H9 (cell line): ENCODE data around the gene PTCH1. TPM values are rescaled to one million over a fixed set of nuclear protein-coding genes. Genes with fewer than 3 reads are reported as not detected.

ENCODE experiments used
- DNase-seq: peaks from one replicate; pipeline ENCODE4 v3.0.0-alpha.2; 2017
- H2AFZ ChIP-seq: one replicate; pipeline ENCODE4 v1.6.1; 2013; ENCODE audit warnings: mild to moderate bottlenecking, low read length, control low read depth, moderate library complexity
- H2AK5ac ChIP-seq: 2 replicates; pipeline ENCODE4 v1.6.1; 2013; ENCODE audit warnings: low read length, control low read depth, mixed read lengths; ENCODE audit not compliant: insufficient read length
- H2BK120ac ChIP-seq: one replicate; pipeline ENCODE4 v1.6.1; 2013; ENCODE audit warnings: low read depth, mild to moderate bottlenecking, low read length, control low read depth, inconsistent platforms; ENCODE audit not compliant: poor library complexity, severe bottlenecking
- H2BK12ac ChIP-seq: 2 replicates; pipeline ENCODE4 v1.6.1; 2013; ENCODE audit warnings: low read length, control low read depth, mixed read lengths, low read depth; ENCODE audit not compliant: insufficient read length
- H2BK15ac ChIP-seq: 2 replicates; pipeline ENCODE4 v1.6.1; 2013; ENCODE audit warnings: low read depth, low read length, control low read depth
- H2BK20ac ChIP-seq: one replicate; pipeline ENCODE4 v1.6.1; 2013; ENCODE audit warnings: low read depth, mild to moderate bottlenecking, low read length, control low read depth, inconsistent platforms; ENCODE audit not compliant: poor library complexity, severe bottlenecking
- H2BK5ac ChIP-seq: 2 replicates; pipeline ENCODE4 v1.6.1; 2013; ENCODE audit warnings: low read length, control low read depth, mixed read lengths; ENCODE audit not compliant: insufficient read length
- H3K14ac ChIP-seq: 2 replicates; pipeline ENCODE4 v1.6.1; 2013; ENCODE audit warnings: low read length, control low read depth; ENCODE audit not compliant: insufficient read depth
- H3K18ac ChIP-seq: 2 replicates; pipeline ENCODE4 v1.6.1; 2013; ENCODE audit warnings: low read depth, mild to moderate bottlenecking, mixed read lengths, low read length, control low read depth; ENCODE audit not compliant: insufficient read length
- H3K23ac ChIP-seq: 2 replicates; pipeline ENCODE4 v1.6.1; 2013; ENCODE audit warnings: low read length, control low read depth, mixed read lengths, low read depth; ENCODE audit not compliant: insufficient read length
- H3K23me2 ChIP-seq: 2 replicates; pipeline ENCODE4 v1.6.1; 2013; ENCODE audit warnings: low read depth, mild to moderate bottlenecking, mixed read lengths, low read length, control low read depth; ENCODE audit not compliant: insufficient read length, poor library complexity, severe bottlenecking
- H3K27ac ChIP-seq: 2 replicates; pipeline ENCODE4 v1.5.1; 2013; ENCODE audit warnings: low read length, control low read depth, mixed read lengths, low read depth; ENCODE audit not compliant: insufficient read length
- H3K27me3 ChIP-seq: 2 replicates; pipeline ENCODE4 v1.6.1; 2013; ENCODE audit warnings: low read length, control low read depth, inconsistent platforms; ENCODE audit not compliant: insufficient read depth
- H3K4ac ChIP-seq: 2 replicates; pipeline ENCODE4 v1.6.1; 2013; ENCODE audit warnings: low read depth, mild to moderate bottlenecking, control low read depth, inconsistent platforms, low read length, moderate library complexity
- H3K4me1 ChIP-seq: 2 replicates; pipeline ENCODE4 v1.6.1; 2013; ENCODE audit warnings: low read length, control low read depth, inconsistent platforms; ENCODE audit not compliant: insufficient read depth
- H3K4me2 ChIP-seq: 2 replicates; pipeline ENCODE4 v1.6.1; 2013; ENCODE audit warnings: low read length, control low read depth, mixed read lengths; ENCODE audit not compliant: insufficient read length, insufficient read depth
- H3K56ac ChIP-seq: 2 replicates; pipeline ENCODE4 v1.6.1; 2013; ENCODE audit warnings: low read depth, mild to moderate bottlenecking, mixed read lengths, low read length, control low read depth; ENCODE audit not compliant: insufficient read length
- H3K79me1 ChIP-seq: 2 replicates; pipeline ENCODE4 v1.6.1; 2013; ENCODE audit warnings: low read depth, mild to moderate bottlenecking, moderate library complexity, low read length, control low read depth, inconsistent platforms; ENCODE audit not compliant: insufficient read depth, poor library complexity, severe bottlenecking
- H3K79me2 ChIP-seq: 2 replicates; pipeline ENCODE4 v1.6.1; 2013; ENCODE audit warnings: low read length, control low read depth, inconsistent platforms; ENCODE audit not compliant: insufficient read depth
- H3K9ac ChIP-seq: 2 replicates; pipeline ENCODE4 v1.6.1; 2013; ENCODE audit warnings: low read length, control low read depth, mixed read lengths; ENCODE audit not compliant: insufficient read length; ENCODE audit errors: extremely low read depth
- H3K9me3 ChIP-seq: one replicate; pipeline ENCODE4 v1.6.1; 2013; ENCODE audit warnings: low read depth, low read length, inconsistent platforms; ENCODE audit not compliant: control insufficient read depth
- H3T11ph ChIP-seq: one replicate; pipeline ENCODE4 v1.6.1; 2013; ENCODE audit warnings: mild to moderate bottlenecking, low read length, control low read depth, inconsistent platforms
- H4K20me1 ChIP-seq: one replicate; pipeline ENCODE4 v1.6.1; 2013; ENCODE audit not compliant: control insufficient read depth, insufficient read length, insufficient read depth
- H4K5ac ChIP-seq: 2 replicates; pipeline ENCODE4 v1.6.1; 2013; ENCODE audit warnings: low read depth, mild to moderate bottlenecking, mixed read lengths, low read length, control low read depth; ENCODE audit not compliant: insufficient read length
- H4K8ac ChIP-seq: replicated peaks from 2 replicates; pipeline ENCODE4 v1.6.1; 2013; ENCODE audit warnings: low read length, control low read depth, mixed read lengths, low read depth; ENCODE audit not compliant: insufficient read length
- H4K91ac ChIP-seq: 2 replicates; pipeline ENCODE4 v1.6.1; 2013; ENCODE audit warnings: low read depth, mild to moderate bottlenecking, moderate library complexity, mixed read lengths, low read length, control low read depth; ENCODE audit not compliant: insufficient read length
- H3K27ac Mint-ChIP-seq, 3 experiments: 2 replicates in 2 of 3; 3 replicates in 1 of 3; pipeline ENCODE4 v1.8.0; 2020 to 2021; ENCODE audit warnings: mixed read lengths in 3 of 3, mild to moderate bottlenecking in 1 of 3, moderate library complexity in 1 of 3
- H3K27me3 Mint-ChIP-seq: 2 replicates; pipeline ENCODE4 v1.8.0; 2021; ENCODE audit warnings: low read depth, mild to moderate bottlenecking, moderate library complexity, mixed read lengths
- H3K36me3 Mint-ChIP-seq, 3 experiments: 2 replicates in 2 of 3; 3 replicates in 1 of 3; pipeline ENCODE4 v1.8.0; 2020 to 2021; ENCODE audit warnings: low read depth in 3 of 3, mixed read lengths in 3 of 3; ENCODE audit not compliant: insufficient read depth in 1 of 3
- H3K4me1 Mint-ChIP-seq, 2 experiments: 2 replicates each; pipeline ENCODE4 v1.8.0; 2020; ENCODE audit warnings: mixed read lengths in 2 of 2
- H3K4me3 Mint-ChIP-seq, 2 experiments: 2 replicates in 1 of 2; 3 replicates in 1 of 2; pipeline ENCODE4 v1.8.0; 2020 to 2021; ENCODE audit warnings: mild to moderate bottlenecking in 2 of 2, mixed read lengths in 2 of 2, moderate library complexity in 1 of 2
- H3K9me3 Mint-ChIP-seq, 2 experiments: 2 replicates in 1 of 2; 3 replicates in 1 of 2; pipeline ENCODE4 v1.8.0; 2020; ENCODE audit warnings: mild to moderate bottlenecking in 2 of 2, mixed read lengths in 2 of 2, moderate library complexity in 1 of 2
- WGBS: extraction: QIAGEN DNeasy Blood & Tissue Kit; methylation state at CpG from one replicate; pipeline ENCODE4 v1.1.7; 2013; ENCODE audit warnings: missing lambda C conversion rate, low lambda C conversion rate, mixed read lengths; ENCODE audit not compliant: insufficient read length; ENCODE audit errors: extremely low coverage; 5-methylcytosine and 5-hydroxymethylcytosine counted together
- total RNA-seq: library from RNA; stranded (reverse); gene quantifications from 2 replicates; pipeline ENCODE4 v1.2.1, GENCODE V29; 2021
- TF ChIP-seq, protein P1 (sequence below): fragments of 200-600 bp; sonication (generic); conservative IDR thresholded peaks from 3 replicates; pipeline ENCODE4 v1.8.0; 2021; ENCODE audit warnings: antibody characterized with exemption, mild to moderate bottlenecking

The PTCH1 gene
- total RNA-seq, 1 experiment from 2014 or later, result 9.1 TPM

DNA sequence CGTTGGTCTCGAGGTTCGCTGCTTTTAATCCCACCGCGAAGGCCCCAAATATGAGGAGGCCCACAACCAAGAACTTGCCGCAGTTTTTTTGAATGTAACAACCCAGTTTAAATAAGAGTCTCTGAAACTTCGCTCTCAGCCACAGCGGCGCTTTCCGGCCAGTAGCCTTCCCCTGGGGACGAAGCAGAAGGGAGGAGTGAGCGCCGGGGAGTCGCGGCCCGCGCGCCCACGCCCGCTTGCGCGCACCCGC lies 10.4 kb downstream of the PTCH1 start:
- TF ChIP-seq, protein P1, sequence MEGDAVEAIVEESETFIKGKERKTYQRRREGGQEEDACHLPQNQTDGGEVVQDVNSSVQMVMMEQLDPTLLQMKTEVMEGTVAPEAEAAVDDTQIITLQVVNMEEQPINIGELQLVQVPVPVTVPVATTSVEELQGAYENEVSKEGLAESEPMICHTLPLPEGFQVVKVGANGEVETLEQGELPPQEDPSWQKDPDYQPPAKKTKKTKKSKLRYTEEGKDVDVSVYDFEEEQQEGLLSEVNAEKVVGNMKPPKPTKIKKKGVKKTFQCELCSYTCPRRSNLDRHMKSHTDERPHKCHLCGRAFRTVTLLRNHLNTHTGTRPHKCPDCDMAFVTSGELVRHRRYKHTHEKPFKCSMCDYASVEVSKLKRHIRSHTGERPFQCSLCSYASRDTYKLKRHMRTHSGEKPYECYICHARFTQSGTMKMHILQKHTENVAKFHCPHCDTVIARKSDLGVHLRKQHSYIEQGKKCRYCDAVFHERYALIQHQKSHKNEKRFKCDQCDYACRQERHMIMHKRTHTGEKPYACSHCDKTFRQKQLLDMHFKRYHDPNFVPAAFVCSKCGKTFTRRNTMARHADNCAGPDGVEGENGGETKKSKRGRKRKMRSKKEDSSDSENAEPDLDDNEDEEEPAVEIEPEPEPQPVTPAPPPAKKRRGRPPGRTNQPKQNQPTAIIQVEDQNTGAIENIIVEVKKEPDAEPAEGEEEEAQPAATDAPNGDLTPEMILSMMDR, result no peak
- Histone ChIP-seq H3K79me2 (no peaks in the 10 kb centered on the region), H3K23ac (no peak overlapping the region), H3K27ac (no peak overlapping the region), H3K56ac (no peak overlapping the region), H2BK20ac (no peak overlapping the region), H2BK5ac (no peak overlapping the region), H2AK5ac (no peak overlapping the region), H3K4me1 (no peaks in the 10 kb centered on the region), H4K5ac (no peak overlapping the region), H3K9ac (peak overlapping the region; percentile 41), H3K4ac (no peak overlapping the region), H2BK120ac (no peak overlapping the region), H3K23me2 (peaks cover 40% of the 10 kb centered on the region), H3K27me3 (no peaks in the 10 kb centered on the region), H3K18ac (peak overlapping the region; percentile 49), H4K91ac (no peak overlapping the region), H3K79me1 (no peaks in the 10 kb centered on the region), H4K8ac (no peak overlapping the region), H2BK12ac (no peak overlapping the region), H3K9me3 (no peaks in the 10 kb centered on the region), H3K14ac (peak overlapping the region; percentile 44; the same call in 1 of the 2 replicates), H2AFZ (no peak overlapping the region), H3T11ph (no peak overlapping the region), H3K4me2 (peak overlapping the region; percentile 76), H4K20me1 (no peaks in the 10 kb centered on the region), H2BK15ac (no peak overlapping the region)
- H3K27ac Mint-ChIP-seq, result peak overlapping the region in 2 of 3 experiments; percentile 66 to 87; a peak in 2 of 7 replicates
- H3K4me3 Mint-ChIP-seq, result peak overlapping the region; percentile 74 to 94
- no peak for DNase-seq
- peaks cover 0 to 8% (median 0%) of the 10 kb centered on the region in 3 experiments; a peak in 3 of 7 replicates for H3K36me3 Mint-ChIP-seq
- peaks cover 55% of the 10 kb centered on the region for H3K27me3 Mint-ChIP-seq
- no peaks in the 10 kb centered on the region; a peak in 1 of 5 replicates for H3K9me3 Mint-ChIP-seq
- H3K4me1 Mint-ChIP-seq, result peaks cover 32% of the 10 kb centered on the region in 2 experiments
- no CpG with 5 or more reads among the region's 23 CpGs for WGBS
